H7 (cell line): ENCODE measurements around the gene PTPRS. TPM values are rescaled to one million over a fixed set of nuclear protein-coding genes. Genes with fewer than 3 reads are reported as not detected.

ENCODE experiments used
- DNase-seq: peaks from one replicate; pipeline ENCODE4 v3.0.0; 2012
- H3K27me3 ChIP-seq: 2 replicates; pipeline ENCODE4 v1.6.0; 2011; ENCODE audit warnings: mild to moderate bottlenecking, low read length; ENCODE audit not compliant: control insufficient read depth, insufficient read depth
- H3K36me3 ChIP-seq: replicated peaks from 2 replicates; pipeline ENCODE4 v1.5.1; 2011; ENCODE audit warnings: low read length; ENCODE audit not compliant: control insufficient read depth, insufficient read depth
- H3K4me3 ChIP-seq: 2 replicates; pipeline ENCODE4 v1.5.1; 2011; ENCODE audit warnings: low read depth, mild to moderate bottlenecking, control low read depth, low read length, moderate library complexity; ENCODE audit not compliant: insufficient read depth
- total RNA-seq: library from RNA; depleted of rRNA; stranded (reverse); fragments of >200 nt; shearing (Covaris generic); gene quantifications from 2 replicates; pipeline ENCODE4 v1.2.3, GENCODE V29; 2014

PTPRS gene
- total RNA-seq, 1 experiment from 2014 or later = 130 TPM

GRCh38 chr19:5317321-5317720, 23.3 kb downstream of the PTPRS start:
- Histone ChIP-seq H3K4me3 (no peak overlapping the region), H3K27me3 (no peaks in the 10 kb centered on the region), H3K36me3 (no peaks in the 10 kb centered on the region; the same call in 1 of the 2 replicates)
- DNase-seq = no peak

- no peak for DNase-seq
- Histone ChIP-seq H3K36me3 (no peaks in the 10 kb centered on the region; the same call in 1 of the 2 replicates), H3K4me3 (no peak overlapping the region), H3K27me3 (no peaks in the 10 kb centered on the region)
These were observed 24.5 kb downstream of the PTPRS start for GRCh38 chr19:5316138-5316537.

GRCh38 chr19:5314907-5315298, 25.7 kb downstream of the PTPRS start:
- Histone ChIP-seq H3K27me3 (no peaks in the 10 kb centered on the region), H3K4me3 (no peak overlapping the region), H3K36me3 (no peaks in the 10 kb centered on the region; the same call in 1 of the 2 replicates)
- DNase-seq = no peak

- DNase-seq = no peak
- no peaks in the 10 kb centered on the region for H3K27me3 ChIP-seq
- H3K4me3 ChIP-seq = no peak overlapping the region
- no peaks in the 10 kb centered on the region; the same call in 1 of the 2 replicates for H3K36me3 ChIP-seq
These were observed 26.4 kb downstream of the PTPRS start for GRCh38 chr19:5314012-5314906.

- Histone ChIP-seq H3K27me3 (no peaks in the 10 kb centered on the region), H3K4me3 (no peak overlapping the region), H3K36me3 (no peaks in the 10 kb centered on the region; the same call in 1 of the 2 replicates)
- no peak for DNase-seq
These were observed 27.3 kb downstream of the PTPRS start for GRCh38 chr19:5313307-5313706.

GRCh38 chr19:5312058-5312457, 28.6 kb downstream of the PTPRS start:
- no peak overlapping the region for H3K4me3 ChIP-seq
- DNase-seq = no peak
- H3K36me3 ChIP-seq = no peaks in the 10 kb centered on the region; the same call in 1 of the 2 replicates
- no peaks in the 10 kb centered on the region for H3K27me3 ChIP-seq

GRCh38 chr19:5309438-5310204, 31.0 kb downstream of the PTPRS start:
- Histone ChIP-seq H3K27me3 (no peaks in the 10 kb centered on the region), H3K36me3 (peaks cover 2% of the 10 kb centered on the region; the same call in 1 of the 2 replicates), H3K4me3 (no peak overlapping the region)
- peak; percentile 78 for DNase-seq

- Histone ChIP-seq H3K27me3 (no peaks in the 10 kb centered on the region), H3K36me3 (peaks cover 2% of the 10 kb centered on the region; the same call in 1 of the 2 replicates), H3K4me3 (no peak overlapping the region)
- DNase-seq = no peak
These were observed 31.9 kb downstream of the PTPRS start for GRCh38 chr19:5308451-5309437.

GRCh38 chr19:5307655-5308054, 33.0 kb downstream of the PTPRS start:
- Histone ChIP-seq H3K36me3 (peaks cover 2% of the 10 kb centered on the region; the same call in 1 of the 2 replicates), H3K27me3 (no peaks in the 10 kb centered on the region), H3K4me3 (no peak overlapping the region)
- no peak for DNase-seq

- Histone ChIP-seq H3K4me3 (no peak overlapping the region), H3K36me3 (0 out of 2 replicates have a peak, but pooled peaks cover 2% of the 10 kb centered on the region), H3K27me3 (no peaks in the 10 kb centered on the region)
- no peak for DNase-seq
These were observed 35.4 kb downstream of the PTPRS start for GRCh38 chr19:5305163-5305562.

- DNase-seq = no peak
- no peaks in the 10 kb centered on the region for H3K27me3 ChIP-seq
- H3K4me3 ChIP-seq = no peak overlapping the region
- H3K36me3 ChIP-seq = 0 out of 2 replicates have a peak, but pooled peaks cover 2% of the 10 kb centered on the region
These were observed 36.1 kb downstream of the PTPRS start for GRCh38 chr19:5304486-5304885.

GRCh38 chr19:5303208-5303607, 37.4 kb downstream of the PTPRS start:
- H3K27me3 ChIP-seq = no peaks in the 10 kb centered on the region
- 0 out of 2 replicates have a peak, but pooled peaks cover 2% of the 10 kb centered on the region for H3K36me3 ChIP-seq
- H3K4me3 ChIP-seq = no peak overlapping the region
- DNase-seq = no peak

GRCh38 chr19:5302396-5302795, 38.2 kb downstream of the PTPRS start:
- Histone ChIP-seq H3K27me3 (no peaks in the 10 kb centered on the region), H3K4me3 (no peak overlapping the region), H3K36me3 (0 out of 2 replicates have a peak, but pooled peaks cover 2% of the 10 kb centered on the region)
- no peak for DNase-seq

- no peak for DNase-seq
- Histone ChIP-seq H3K27me3 (no peaks in the 10 kb centered on the region), H3K36me3 (no peaks in the 10 kb centered on the region), H3K4me3 (no peak overlapping the region)
These were observed 41.5 kb downstream of the PTPRS start for GRCh38 chr19:5299137-5299536.
